ENCODE data around the gene PRAMEF27.
"Not testable (repeated sequence)": the region's sequence is repeated elsewhere in the genome, so short reads cannot be mapped to it uniquely, and the experiment has no call there.

PRAMEF27 gene

GRCh38 chr1:13056475-13056874 lies at the start of gene PRAMEF27:
PRAMEF27 (minus strand) TSS chr1:13056575; CDS start chr1:13053659, 2,916 bp downstream.
- not testable (repeated sequence) for DNase-seq (ENCODE audit: low read depth)

GRCh38 chr1:13070474-13070873 lies 14.1 kb upstream of the PRAMEF27 start, which contains the start of gene PRAMEF25:
PRAMEF25 (plus strand) TSS chr1:13070774; CDS start chr1:13073694, 2,920 bp downstream.
- DNase-seq (ENCODE audit: low read depth) = not testable (repeated sequence)

- not testable (repeated sequence) for DNase-seq (ENCODE audit: low read depth)
These were observed 36.5 kb downstream of the PRAMEF27 start for GRCh38 chr1:13019846-13020245.

GRCh38 chr1:13011932-13012331 lies 44.4 kb downstream of the PRAMEF27 start:
- DNase-seq (ENCODE audit: low read depth) = not testable (repeated sequence)

- not testable (repeated sequence) for DNase-seq (ENCODE audit: low read depth)
These were observed 47.0 kb downstream of the PRAMEF27 start for GRCh38 chr1:13009348-13009747.

- not testable (repeated sequence) for DNase-seq (ENCODE audit: low read depth)
These were observed 50.6 kb downstream of the PRAMEF27 start for GRCh38 chr1:13005732-13006131.

All from activated T-helper 9 cell treated with anti-CD3 and anti-CD28 coated beads, Interleukin-2, amount 50 U/mL, for 16 hours (primary cell).